Measurements from ENCODE around the gene HEG1.

- TF ChIP-seq EP300 (IDR thresholded peaks at IDR 0.05) (no peak), POLR2A (IDR thresholded peaks at IDR 0.05) (no peak)
Measured at GRCh38 chr3:124992041-124992440, 63.8 kb downstream of the HEG1 start.
